ENCODE results near the gene CAPN2.
"Not testable (repeated sequence)": the region's sequence is repeated elsewhere in the genome, so short reads cannot be mapped to it uniquely, and the experiment has no call there.

Gene CAPN2

GRCh38 chr1:223794136-223794880 lies 82.0 kb downstream of the CAPN2 start:
- DNase-seq, result no peak

DNA sequence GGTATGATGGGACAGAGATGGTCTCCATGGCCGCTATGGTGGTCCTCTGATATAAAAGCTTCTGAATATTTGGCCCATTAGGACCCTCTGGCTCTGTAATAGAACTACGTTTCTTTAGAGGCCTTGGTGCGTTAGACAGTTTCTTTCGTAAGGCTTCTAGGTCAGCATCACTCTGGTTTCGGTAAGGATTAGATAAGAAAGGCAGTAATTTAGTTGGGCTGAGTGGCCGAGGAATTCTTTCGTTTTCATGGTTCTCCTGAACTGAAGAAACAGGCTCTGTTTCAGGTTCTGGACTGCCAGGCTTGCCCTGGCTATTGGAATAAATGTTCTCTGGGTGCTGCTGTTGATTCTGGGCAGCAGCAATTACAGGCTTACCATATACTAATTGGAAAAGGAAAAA lies 83.9 kb downstream of the CAPN2 start:
- DNase-seq, result no peak

DNA sequence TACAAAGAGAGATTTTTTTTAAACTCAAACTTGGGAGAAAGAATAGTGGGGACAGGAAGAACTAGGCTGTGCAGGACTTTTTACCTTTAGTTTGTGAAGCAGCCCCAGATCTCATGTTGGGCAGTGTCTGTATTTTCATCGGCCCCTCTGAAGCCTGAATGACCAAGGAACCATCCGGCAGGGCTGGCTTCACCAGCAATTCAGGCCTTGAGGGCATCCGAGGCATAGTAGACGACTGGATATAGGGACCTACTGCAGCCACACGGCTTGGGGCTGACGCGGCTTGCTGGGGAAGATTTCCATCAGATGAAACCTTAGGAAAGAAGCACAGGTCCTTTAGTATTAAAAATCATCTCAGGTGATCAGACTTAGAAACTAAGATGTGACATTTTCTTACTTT lies 89.7 kb downstream of the CAPN2 start:
- DNase-seq, result no peak

DNA sequence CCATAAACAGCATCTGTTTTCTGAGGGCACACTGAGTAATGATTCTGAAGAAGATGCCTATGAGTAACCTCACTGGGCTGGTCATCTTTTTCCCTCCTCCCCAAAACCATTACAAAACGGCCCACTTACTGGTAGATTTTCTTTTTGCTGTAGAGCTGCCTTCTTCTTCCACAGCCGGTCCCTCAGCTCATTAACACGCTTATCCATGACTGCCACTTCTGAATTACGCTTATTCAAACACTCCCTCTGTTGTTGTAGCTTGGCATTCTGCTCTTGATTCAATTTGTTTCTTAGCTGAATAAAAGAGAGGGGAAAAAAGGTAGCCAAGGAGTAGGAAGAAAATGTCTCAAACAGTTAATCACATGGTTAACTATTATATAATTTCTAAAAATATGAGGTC lies 90.3 kb downstream of the CAPN2 start:
- DNase-seq, result no peak

DNA sequence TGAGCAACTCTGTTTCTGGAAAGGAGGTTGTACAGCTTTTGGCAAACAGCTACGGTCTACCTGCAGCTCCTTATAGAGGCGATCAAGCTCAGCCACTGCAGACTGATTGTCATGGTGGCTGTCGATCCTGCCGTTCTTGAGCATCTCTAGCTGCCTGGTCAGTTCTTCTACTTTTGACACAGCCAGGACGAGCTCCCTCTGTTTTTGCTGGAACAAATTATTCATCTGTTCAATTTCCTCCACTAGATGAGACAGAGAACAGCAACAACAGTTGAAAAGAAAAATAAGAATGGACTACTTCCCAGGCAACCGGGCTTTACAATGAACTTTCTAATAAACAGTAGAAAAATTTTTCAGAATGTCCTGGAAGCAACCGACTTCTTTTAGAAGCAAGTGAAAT lies 90.9 kb downstream of the CAPN2 start:
- DNase-seq, result no peak

DNA sequence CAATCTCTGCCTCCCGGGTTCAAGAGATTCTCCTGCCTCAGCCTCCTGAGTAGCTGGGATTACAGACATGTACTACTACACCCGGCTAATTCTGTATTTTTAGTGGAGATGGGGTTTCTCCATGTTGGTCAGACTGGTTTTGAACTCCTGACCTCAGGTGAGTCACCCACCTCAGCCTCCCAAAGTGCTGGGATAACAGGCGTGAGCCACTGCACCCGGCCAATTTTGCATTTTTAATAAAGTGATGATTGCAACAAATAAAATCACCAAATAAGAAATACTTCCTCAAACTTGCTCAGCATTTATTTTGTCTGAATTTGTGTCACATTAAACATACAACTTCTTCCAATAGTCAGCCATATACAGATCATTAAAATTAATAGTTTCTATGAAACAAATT lies 97.6 kb downstream of the CAPN2 start:
- DNase-seq, result not testable (repeated sequence)

DNA sequence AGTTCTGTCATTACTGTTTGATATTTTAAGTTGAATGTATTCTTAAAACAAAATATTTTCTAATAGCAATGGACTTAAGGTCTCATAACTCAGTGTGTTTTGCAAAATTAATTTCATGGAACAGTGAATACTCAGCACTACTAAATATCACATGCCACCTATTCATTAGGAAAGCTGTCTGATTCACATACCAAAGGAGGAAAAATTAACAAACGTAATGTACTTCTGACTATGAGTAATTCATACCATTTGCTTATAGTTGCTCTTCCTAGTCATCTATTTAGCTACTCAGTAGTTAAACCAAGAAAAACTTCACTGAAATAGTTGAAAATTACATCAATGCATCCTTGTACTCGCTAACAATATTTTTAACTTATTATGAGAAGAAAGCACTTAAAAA lies 98.2 kb downstream of the CAPN2 start:
- no peak for DNase-seq

- peak; percentile 62 for DNase-seq
Observed at GRCh38 chr1:223811634-223812101, 99.3 kb downstream of the CAPN2 start.

DNA sequence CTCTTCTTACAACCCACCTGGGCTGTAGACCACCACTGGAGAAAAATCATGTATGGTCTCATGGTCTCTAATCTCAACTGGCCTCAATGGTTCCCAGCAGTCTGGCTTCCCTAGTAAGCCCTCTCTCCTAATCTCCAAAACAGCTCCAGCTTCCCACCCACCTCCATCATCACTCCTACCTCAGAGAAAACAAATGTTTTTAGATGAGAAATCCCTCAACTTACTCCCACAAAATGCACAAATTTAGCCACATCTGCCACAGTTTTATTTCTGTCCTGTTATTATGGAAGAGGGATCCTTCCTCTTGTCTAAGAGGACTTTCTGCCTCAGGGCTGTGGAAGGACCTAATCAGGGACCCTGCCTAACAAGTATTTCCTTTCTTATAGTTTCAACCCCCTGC lies 101.3 kb downstream of the CAPN2 start:
- DNase-seq, result no peak

DNA sequence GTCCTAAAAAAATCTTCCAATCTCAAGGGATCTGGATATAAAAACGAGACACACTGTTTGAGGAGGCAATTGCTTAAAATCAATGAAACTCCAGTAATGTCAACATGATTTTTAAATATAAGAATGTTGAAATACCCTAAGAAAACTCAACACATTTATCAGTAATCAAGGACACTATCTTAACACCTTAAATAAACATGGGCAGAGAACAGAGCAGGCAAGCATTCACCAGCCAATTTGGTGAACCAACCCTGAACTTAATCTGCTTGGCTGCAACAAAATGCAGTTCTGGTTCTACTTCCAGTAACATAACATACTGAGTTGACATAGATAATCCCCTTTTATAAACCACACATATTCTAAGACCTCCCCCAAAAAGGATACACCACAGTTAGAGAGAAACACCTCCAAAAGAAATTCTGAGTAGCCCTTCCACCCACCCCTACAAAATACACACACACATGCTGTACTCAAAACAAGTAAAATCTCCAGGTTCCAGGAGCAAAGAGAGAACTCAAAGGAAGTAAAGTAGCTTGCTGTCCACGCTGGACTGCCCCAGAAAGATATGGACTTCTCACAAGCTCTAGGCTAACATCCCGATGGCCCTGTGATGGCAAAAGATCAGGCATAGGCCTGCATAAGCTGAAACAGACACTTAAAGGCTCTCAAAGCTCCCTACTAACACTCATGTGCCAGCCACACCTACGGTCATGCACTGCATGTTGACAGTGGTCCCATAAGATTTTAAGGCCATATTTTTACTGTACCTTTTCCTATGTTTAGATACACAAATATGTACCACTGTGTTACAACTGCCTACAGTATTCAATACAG lies 102.9 kb downstream of the CAPN2 start:
- no peak for DNase-seq

DNA sequence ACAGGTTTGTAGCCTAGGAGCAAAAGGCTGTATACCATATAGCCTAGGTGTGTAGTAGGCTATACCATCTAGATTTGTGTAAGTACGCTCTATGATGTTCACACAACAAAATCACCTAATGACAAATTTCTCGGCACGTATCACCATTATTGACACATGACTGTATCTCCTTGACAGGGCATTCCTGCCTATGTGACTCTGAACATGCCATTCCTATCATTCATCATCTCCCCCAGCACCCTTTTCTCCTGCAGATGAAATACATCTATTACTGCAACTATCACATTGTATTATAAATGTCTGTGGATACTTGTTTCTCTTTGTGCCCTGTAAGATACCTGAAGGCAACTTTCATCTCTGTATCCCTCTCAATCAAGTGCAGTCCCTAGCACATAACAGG lies 103.5 kb downstream of the CAPN2 start:
- no peak for DNase-seq

- not testable (repeated sequence) for DNase-seq
Observed at GRCh38 chr1:223817265-223817664, 104.9 kb downstream of the CAPN2 start.

GRCh38 chr1:223819730-223820514 lies 107.6 kb downstream of the CAPN2 start:
- no peak for DNase-seq

GRCh38 chr1:223820515-223820858 lies 108.1 kb downstream of the CAPN2 start:
- DNase-seq, result no peak

GRCh38 chr1:223820971-223821370 lies 108.6 kb downstream of the CAPN2 start:
- no peak for DNase-seq

- DNase-seq, result no peak
Observed at GRCh38 chr1:223824287-223824686, 111.9 kb downstream of the CAPN2 start.

DNA sequence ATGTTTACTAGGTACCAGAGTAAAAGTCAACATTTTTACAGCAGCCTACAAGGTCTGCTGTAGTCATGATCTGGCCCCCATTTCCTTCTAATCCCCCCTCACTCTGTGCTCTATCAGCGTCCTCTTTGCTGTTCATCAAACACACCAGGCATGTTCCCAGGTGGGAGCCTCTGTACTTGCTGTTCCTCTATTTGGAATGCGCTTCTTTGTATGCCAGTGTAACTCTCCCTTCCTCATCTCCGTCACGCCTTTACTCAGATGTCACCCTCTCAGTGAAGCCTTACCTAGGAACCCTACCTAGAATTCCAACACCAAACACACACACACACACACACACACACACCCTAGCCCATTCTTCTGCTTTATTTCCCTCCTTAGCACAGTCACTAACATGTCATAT lies 112.4 kb downstream of the CAPN2 start:
- DNase-seq, result no peak

Measured in CD4-positive, alpha-beta T cell treated with Interleukin-21 for 1 hour (primary cell).